IMR-90 (cell line): ENCODE data around the gene MEGF11. TPM values are rescaled to one million over a fixed set of nuclear protein-coding genes. Genes with fewer than 3 reads are reported as not detected.
A peak's percentile ranks its signal among the peaks of the same experiment; 100 is the strongest.

Experiments used
- ATAC-seq: fragments of 200-7000 bp; cut with Tn5 transposase; 2 replicates; pipeline ENCODE4 v1.9.1; 2020; ENCODE audit warnings: low read depth, mild to moderate bottlenecking, moderate library complexity
- BruUV-seq: library from RNA; stranded (reverse); fragments of 400-500 nt; replicated peaks from 2 replicates; lab custom pipeline; 2021; lab: Mats Ljungman, UMichigan
- CTCF ChIA-PET: fragments of 300-600 bp; formaldehyde crosslinking; extraction: SDS; loops from one replicate; lab custom pipeline; 2021; ENCODE audit warnings: antibody characterized with exemption; lab: Yijun Ruan, JAX
- POLR2A ChIA-PET: fragments of 300-600 bp; sonication (Branson Sonifier 250); formaldehyde crosslinking; loops from one replicate; lab custom pipeline; 2022; ENCODE audit warnings: antibody characterized with exemption; ENCODE audit not compliant: unreplicated experiment; lab: Charles Lee
- DNase-seq: peaks from one replicate; pipeline ENCODE4 v3.0.0; 2013
- H2AFZ ChIP-seq: replicated peaks from 2 replicates; pipeline ENCODE3; 2013; ENCODE audit warnings: low read length, mild to moderate bottlenecking; ENCODE audit not compliant: poor library complexity
- H2AK5ac ChIP-seq: 2 replicates; pipeline ENCODE4 v1.6.1; 2013; ENCODE audit warnings: low read depth, low read length, inconsistent platforms
- H2AK9ac ChIP-seq: replicated peaks from 2 replicates; pipeline ENCODE3; 2013; ENCODE audit warnings: mild to moderate bottlenecking, low read depth, low read length, moderate library complexity; ENCODE audit not compliant: poor library complexity
- H2BK120ac ChIP-seq: 2 replicates; pipeline ENCODE4 v1.6.1; 2013; ENCODE audit warnings: low read depth, low read length, inconsistent platforms
- H2BK15ac ChIP-seq: 3 replicates; pipeline ENCODE4 v1.6.1; 2013; ENCODE audit warnings: low read depth, low read length, inconsistent platforms
- H2BK20ac ChIP-seq: 2 replicates; pipeline ENCODE4 v1.6.1; 2013; ENCODE audit warnings: low read depth, mild to moderate bottlenecking, inconsistent platforms, low read length, moderate library complexity
- H2BK5ac ChIP-seq: 2 replicates; pipeline ENCODE4 v1.6.1; 2013; ENCODE audit warnings: mild to moderate bottlenecking, low read depth, low read length, inconsistent platforms; ENCODE audit not compliant: poor library complexity, severe bottlenecking
- H3K14ac ChIP-seq: replicated peaks from 2 replicates; pipeline ENCODE4 v1.6.1; 2013; ENCODE audit warnings: low read depth, low read length, inconsistent platforms
- H3K18ac ChIP-seq: 2 replicates; pipeline ENCODE4 v1.6.1; 2013; ENCODE audit warnings: low read depth, low read length, control low read depth
- H3K23ac ChIP-seq: 2 replicates; pipeline ENCODE4 v1.6.1; 2013; ENCODE audit warnings: low read depth, low read length, inconsistent platforms
- H3K27ac ChIP-seq: 2 replicates; pipeline ENCODE4 v1.5.1; 2013; ENCODE audit warnings: mild to moderate bottlenecking, control low read depth, low read length; ENCODE audit not compliant: insufficient read depth
- H3K27me3 ChIP-seq: 2 replicates; pipeline ENCODE4 v1.6.1; 2013; ENCODE audit warnings: low read length; ENCODE audit not compliant: control insufficient read depth, insufficient read depth
- H3K36me3 ChIP-seq: 2 replicates; pipeline ENCODE4 v1.6.1; 2013; ENCODE audit warnings: low read length, mixed read lengths; ENCODE audit not compliant: control insufficient read depth, insufficient read depth
- H3K4ac ChIP-seq: 2 replicates; pipeline ENCODE4 v1.6.1; 2013; ENCODE audit warnings: low read depth, low read length, inconsistent platforms
- H3K4me1 ChIP-seq: 2 replicates; pipeline ENCODE4 v1.6.1; 2013; ENCODE audit warnings: low read length, mixed read lengths; ENCODE audit not compliant: control insufficient read depth, insufficient read depth
- H3K4me2 ChIP-seq: 2 replicates; pipeline ENCODE4 v1.6.1; 2013; ENCODE audit warnings: low read depth, mild to moderate bottlenecking, control low read depth, low read length, moderate library complexity
- H3K4me3 ChIP-seq: 2 replicates; pipeline ENCODE4 v1.5.1; 2013; ENCODE audit warnings: low read depth, mild to moderate bottlenecking, control low read depth, low read length, moderate library complexity; ENCODE audit not compliant: insufficient read depth
- H3K56ac ChIP-seq: 2 replicates; pipeline ENCODE4 v1.6.1; 2013; ENCODE audit warnings: low read length, inconsistent platforms; ENCODE audit not compliant: insufficient read depth; ENCODE audit errors: extremely low read depth
- H3K79me1 ChIP-seq, 2 experiments: 2 replicates each; pipeline ENCODE4 v1.6.1; 2013; ENCODE audit warnings: low read length in 2 of 2, inconsistent platforms in 1 of 2, low read depth in 1 of 2
- H3K9ac ChIP-seq: 2 replicates; pipeline ENCODE4 v1.6.1; 2013; ENCODE audit warnings: low read depth, low read length, control low read depth
- H3K9me1 ChIP-seq: 2 replicates; pipeline ENCODE4 v1.6.1; 2013; ENCODE audit warnings: low read length, inconsistent platforms; ENCODE audit not compliant: insufficient read depth
- H3K9me3 ChIP-seq: 2 replicates; pipeline ENCODE4 v1.6.1; 2013; ENCODE audit warnings: low read length; ENCODE audit not compliant: control insufficient read depth, insufficient read depth
- H4K20me1 ChIP-seq: 2 replicates; pipeline ENCODE4 v1.6.1; 2013; ENCODE audit warnings: low read length, inconsistent platforms; ENCODE audit not compliant: insufficient read depth
- H4K5ac ChIP-seq: 2 replicates; pipeline ENCODE4 v1.6.1; 2013; ENCODE audit warnings: mild to moderate bottlenecking, low read depth, low read length, control low read depth
- H4K8ac ChIP-seq, 2 experiments: 2 replicates each; pipeline ENCODE4 v1.6.1; 2013; ENCODE audit warnings: low read depth in 2 of 2, low read length in 2 of 2, control low read depth in 1 of 2, inconsistent platforms in 1 of 2
- H4K91ac ChIP-seq: 2 replicates; pipeline ENCODE4 v1.6.1; 2013; ENCODE audit warnings: low read depth, low read length, inconsistent platforms; ENCODE audit not compliant: insufficient read depth
- SMC3 ChIP-seq: fragments of 150-350 bp; IDR thresholded peaks from 2 replicates; pipeline ENCODE4 v1.6.1; 2016; ENCODE audit warnings: low read depth, mild to moderate bottlenecking, antibody characterized with exemption, low read length, moderate library complexity
- WGBS, 2 experiments: methylation state at CpG; one replicate each; pipeline versions ENCODE4 v1.1.5 to v1.1.7; 2013; ENCODE audit warnings: missing lambda C conversion rate in 2 of 2; ENCODE audit not compliant: insufficient read length in 1 of 2; ENCODE audit errors: extremely low coverage in 2 of 2; 5-methylcytosine and 5-hydroxymethylcytosine counted together
- dilution Hi-C: fragments of 300-500 bp; cut with HindIII; formaldehyde crosslinking; loops from one replicate; pipeline ENCODE4 v1.14.3; 2018; ENCODE audit warnings: low sequenced_read_pairs; ENCODE audit not compliant: unreplicated experiment
- in situ Hi-C: fragments of 300-500 bp; cut with MboI; formaldehyde crosslinking; loops from 3 replicates; pipeline ENCODE4 v1.14.3; 2019; ENCODE audit warnings: low sequenced_read_pairs, inconsistent platforms, mixed read lengths
- intact Hi-C: fragments of 100-400 bp; cut with micrococcal nuclease; formaldehyde crosslinking; loops from 2 replicates; pipeline ENCODE4 v1.10.0; 2022
- polyA plus RNA-seq, 3 experiments: library from polyadenylated mRNA; depleted of rRNA; stranded (reverse); fragments of >200 nt; gene quantifications; 2 replicates each; pipeline ENCODE4 v1.2.3, GENCODE V29; 2012; ENCODE audit warnings: low replicate concordance in 1 of 3
- total RNA-seq: library from RNA; depleted of rRNA; stranded (reverse); fragments of >200 nt; gene quantifications from 2 replicates; pipeline ENCODE4 v1.2.3, GENCODE V29; 2012
- TF ChIP-seq, protein P1 (sequence below): conservative IDR thresholded peaks from 2 replicates; pipeline ENCODE4 v1.5.1; 2012; ENCODE audit warnings: mild to moderate bottlenecking, low read depth, low read length, improper control_type of control experiment

Gene MEGF11
- total and polyA plus RNA-seq, 2 of the 4 experiments (the other 2 are of a cell fraction) = not detected

DNA sequence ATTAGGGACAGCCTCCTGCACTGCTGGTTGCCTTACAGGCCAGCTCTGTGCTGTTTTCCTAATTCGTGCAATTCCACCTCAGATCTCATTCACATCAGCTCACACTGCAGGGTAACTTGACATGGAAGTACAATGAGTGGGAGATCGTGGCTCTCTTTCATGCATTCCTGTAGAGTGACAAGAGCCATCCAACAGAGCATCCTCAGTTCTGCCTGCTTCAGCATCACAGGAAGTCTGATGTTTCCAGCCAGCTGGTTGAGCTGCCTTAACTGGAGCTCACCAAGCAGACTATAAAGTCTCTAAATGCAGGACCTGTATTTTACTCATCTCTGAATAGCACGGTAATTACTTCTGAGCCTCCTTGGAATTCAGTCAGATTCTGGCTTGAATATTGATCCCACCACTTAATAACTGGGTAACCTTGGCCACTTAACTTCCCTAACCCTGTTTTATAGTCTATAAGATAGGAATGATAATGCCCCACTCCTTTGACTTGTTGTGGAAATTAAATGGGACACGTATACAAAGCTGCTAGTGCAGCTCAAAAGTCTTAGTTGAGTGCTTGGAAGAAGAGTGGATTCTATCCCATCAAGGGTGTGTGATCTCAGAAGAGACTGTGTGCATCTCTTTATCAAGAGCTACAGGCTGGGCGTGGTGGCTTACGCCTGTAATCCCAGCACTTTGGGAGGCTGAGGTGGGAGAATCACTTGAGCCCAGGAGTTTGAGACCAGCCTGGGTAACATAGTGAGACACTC is 38.4 kb upstream of the MEGF11 start:
- Histone ChIP-seq H3K23ac (0 out of 2 replicates have a peak overlapping the region, but pooled peaks have one; percentile 20), H2AFZ (no peak overlapping the region), H3K4me2 (no peak overlapping the region), H3K79me1 (peaks cover 0 to 19% of the 10 kb centered on the region in 2 experiments; a peak in 1 of 4 replicates), H2BK120ac (no peak overlapping the region), H3K9ac (no peak overlapping the region), H3K9me3 (no peaks in the 10 kb centered on the region), H3K14ac (no peak overlapping the region), H3K4me1 (peaks cover 14% of the 10 kb centered on the region), H4K91ac (no peak overlapping the region), H3K56ac (no peak overlapping the region), H2AK9ac (no peak overlapping the region), H2BK5ac (no peak overlapping the region), H4K8ac (no peak overlapping the region), H2AK5ac (no peak overlapping the region), H3K27me3 (no peaks in the 10 kb centered on the region; the same call in 1 of the 2 replicates), H2BK15ac (no peak overlapping the region), H3K4me3 (no peak overlapping the region), H3K27ac (no peak overlapping the region), H3K4ac (no peak overlapping the region), H3K36me3 (no peaks in the 10 kb centered on the region), H4K20me1 (no peaks in the 10 kb centered on the region), H3K9me1 (peaks cover 3% of the 10 kb centered on the region; the same call in 1 of the 2 replicates), H2BK20ac (no peak overlapping the region), H4K5ac (no peak overlapping the region), H3K18ac (no peak overlapping the region)
- 0% methylated on average over 1 of the region's 6 CpGs; no CpG with 5 or more reads in 1 of the 2 experiments for WGBS, 2 experiments
- intact Hi-C loops (no loop called here), dilution Hi-C loops (no loop called here), in situ Hi-C loops (loop anchor here (25.0 kb wide), 1 partner anchor 680 kb away; the partner anchor contains the start of genes INTS14 and SLC24A1)
- TF ChIP-seq, protein P1, sequence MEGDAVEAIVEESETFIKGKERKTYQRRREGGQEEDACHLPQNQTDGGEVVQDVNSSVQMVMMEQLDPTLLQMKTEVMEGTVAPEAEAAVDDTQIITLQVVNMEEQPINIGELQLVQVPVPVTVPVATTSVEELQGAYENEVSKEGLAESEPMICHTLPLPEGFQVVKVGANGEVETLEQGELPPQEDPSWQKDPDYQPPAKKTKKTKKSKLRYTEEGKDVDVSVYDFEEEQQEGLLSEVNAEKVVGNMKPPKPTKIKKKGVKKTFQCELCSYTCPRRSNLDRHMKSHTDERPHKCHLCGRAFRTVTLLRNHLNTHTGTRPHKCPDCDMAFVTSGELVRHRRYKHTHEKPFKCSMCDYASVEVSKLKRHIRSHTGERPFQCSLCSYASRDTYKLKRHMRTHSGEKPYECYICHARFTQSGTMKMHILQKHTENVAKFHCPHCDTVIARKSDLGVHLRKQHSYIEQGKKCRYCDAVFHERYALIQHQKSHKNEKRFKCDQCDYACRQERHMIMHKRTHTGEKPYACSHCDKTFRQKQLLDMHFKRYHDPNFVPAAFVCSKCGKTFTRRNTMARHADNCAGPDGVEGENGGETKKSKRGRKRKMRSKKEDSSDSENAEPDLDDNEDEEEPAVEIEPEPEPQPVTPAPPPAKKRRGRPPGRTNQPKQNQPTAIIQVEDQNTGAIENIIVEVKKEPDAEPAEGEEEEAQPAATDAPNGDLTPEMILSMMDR = no peak
- TF ChIP-seq SMC3 = no peak
- ChIA-PET POLR2A (no interaction called here), CTCF (interaction anchor here (0.5 to 0.6 kb wide), 2 partner anchors 247 to 629 kb away, joined by 3 read pairs; no protein-coding TSS in a partner anchor)
- no TSS peak for BruUV-seq
- no peak for ATAC-seq
- DNase-seq = peak; percentile 51
